ENCODE data around the gene TRAIP.
A peak's percentile ranks its signal among the peaks of the same experiment; 100 is the strongest.

GRCh38 chr3:49802719-49803464 lies 53.5 kb downstream of the TRAIP start, which contains the start of gene INKA1:
- peak; percentile 90 for TF ChIP-seq CTCF (conservative IDR thresholded peaks at IDR 0.05)
- TF ChIP-seq ZFX (IDR thresholded peaks at IDR 0.05): no peak
